CD4-positive, alpha-beta T cell (primary cell): ENCODE measurements around the gene WNT2B. TPM values are rescaled to one million over a fixed set of nuclear protein-coding genes. Genes with fewer than 3 reads are reported as not detected.
"Not testable (repeated sequence)": the region's sequence is repeated elsewhere in the genome, so short reads cannot be mapped to it uniquely, and the experiment has no call there.

Source experiments
- ATAC-seq: fragments of 200-7000 bp; cut with Tn5 transposase; one replicate; pipeline ENCODE4 v1.10.0; 2022; ENCODE audit warnings: mild to moderate bottlenecking; ENCODE audit not compliant: poor library complexity
- CTCF ChIA-PET: fragments of 350-600 bp; sonication (Branson Sonifier 250); formaldehyde crosslinking; loops from one replicate; lab custom pipeline; 2021; ENCODE audit warnings: antibody characterized with exemption, inconsistent platforms; lab: Charles Lee
- POLR2A ChIA-PET: fragments of 350-600 bp; sonication (Branson Sonifier 250); formaldehyde crosslinking; loops from one replicate; lab custom pipeline; 2021; ENCODE audit warnings: antibody characterized with exemption, inconsistent platforms; lab: Charles Lee
- DNase-seq, 14 experiments: peaks; one replicate each; pipeline ENCODE4 v3.0.0-alpha.2; 2013 to 2020; ENCODE audit warnings: mixed read lengths in 2 of 14
- H3K27ac ChIP-seq, 2 donors: one replicate each; pipeline versions ENCODE4 v1.5.1 to v1.7.0; 2013; ENCODE audit warnings: low read length in 2 of 2, low read depth in 1 of 2, mild to moderate bottlenecking in 1 of 2
- H3K27me3 ChIP-seq, 2 experiments: 1 replicate in 1 of 2; 2 replicates in 1 of 2; pipeline versions ENCODE4 v1.6.1 to v1.7.0; 2013; ENCODE audit warnings: low read length in 2 of 2, control low read depth in 1 of 2, mild to moderate bottlenecking in 1 of 2, moderate library complexity in 1 of 2; ENCODE audit not compliant: insufficient read depth in 2 of 2, control insufficient read depth in 1 of 2
- H3K36me3 ChIP-seq: one replicate; pipeline ENCODE4 v1.6.1; 2013; ENCODE audit warnings: low read length, control low read depth; ENCODE audit not compliant: insufficient read depth
- H3K4me1 ChIP-seq: one replicate; pipeline ENCODE4 v1.6.1; 2013; ENCODE audit warnings: low read length, control low read depth; ENCODE audit not compliant: insufficient read depth
- H3K4me3 ChIP-seq: one replicate; pipeline ENCODE4 v1.5.1; 2013; ENCODE audit warnings: mild to moderate bottlenecking, low read length, moderate library complexity
- H3K9me3 ChIP-seq, 2 experiments: 1 replicate in 1 of 2; 2 replicates in 1 of 2; pipeline versions ENCODE4 v1.6.1 to v1.7.0; 2013; ENCODE audit warnings: low read length in 2 of 2, mild to moderate bottlenecking in 2 of 2, control low read depth in 1 of 2, moderate library complexity in 1 of 2; ENCODE audit not compliant: control insufficient read depth in 1 of 2, insufficient read depth in 1 of 2
- H3K27ac Mint-ChIP-seq: one replicate; pipeline ENCODE4 v1.8.0; 2020; ENCODE audit warnings: mixed read lengths
- H3K27me3 Mint-ChIP-seq: one replicate; pipeline ENCODE4 v1.8.0; 2021; ENCODE audit warnings: mixed read lengths
- H3K36me3 Mint-ChIP-seq: one replicate; pipeline ENCODE4 v1.8.0; 2021; ENCODE audit warnings: low read depth, mixed read lengths
- H3K4me1 Mint-ChIP-seq: one replicate; pipeline ENCODE4 v1.8.0; 2021; ENCODE audit warnings: low read depth, mixed read lengths
- H3K4me3 Mint-ChIP-seq: one replicate; pipeline ENCODE4 v1.8.0; 2020; ENCODE audit warnings: mild to moderate bottlenecking, mixed read lengths
- H3K9me3 Mint-ChIP-seq: one replicate; pipeline ENCODE4 v1.8.0; 2020; ENCODE audit warnings: mixed read lengths
- CTCF ChIP-seq: fragments of 200-600 bp; IDR thresholded peaks from one replicate; pipeline ENCODE4 v1.8.0; 2022; ENCODE audit warnings: antibody characterized with exemption, mild to moderate bottlenecking
- intact Hi-C, 2 experiments: fragments of 100-400 bp; cut with DNase I in 1 of 2; cut with micrococcal nuclease in 1 of 2; formaldehyde crosslinking; loops; one replicate each; pipeline versions ENCODE4 v1.15.1 to v1.9.0; 2023 to 2025; cut with DNase I, micrococcal nuclease
- total RNA-seq, 174 experiments: library from RNA in 2 of 174; stranded (reverse) in 2 of 174; gene quantifications; one replicate each; pipeline ENCODE4 v1.2.3 and lab custom pipeline; 2021 to 2026

Gene WNT2B
- total RNA-seq, 2 experiments from 2014 or later, result 0.33 to 0.67 TPM

GRCh38 chr1:112472142-112472541 lies 36.6 kb upstream of the WNT2B start:
- H3K36me3 ChIP-seq, result no peaks in the 10 kb centered on the region
- Mint-ChIP-seq H3K36me3 (peaks cover 1% of the 10 kb centered on the region), H3K27me3 (peaks cover 63% of the 10 kb centered on the region), H3K27ac (no peak overlapping the region), H3K4me1 (no peaks in the 10 kb centered on the region), H3K9me3 (peaks cover 3% of the 10 kb centered on the region), H3K4me3 (no peak overlapping the region)
- CTCF ChIA-PET, result no interaction called here
- H3K9me3 ChIP-seq, result peaks cover 7 to 11% of the 10 kb centered on the region in 2 experiments
- ATAC-seq (no peak), DNase-seq (no peak)
- no peak overlapping the region for H3K27ac ChIP-seq
- POLR2A ChIA-PET, result no interaction called here
- intact Hi-C loops, result no loop called here
- no peaks in the 10 kb centered on the region for H3K4me1 ChIP-seq
- H3K27me3 ChIP-seq, result peaks cover 15 to 26% of the 10 kb centered on the region in 2 experiments
- no peak for TF ChIP-seq CTCF
- no peak overlapping the region for H3K4me3 ChIP-seq

GRCh38 chr1:112477550-112477949 lies 31.2 kb upstream of the WNT2B start:
- no peaks in the 10 kb centered on the region for H3K36me3 ChIP-seq
- H3K4me1 ChIP-seq, result no peaks in the 10 kb centered on the region
- H3K9me3 Mint-ChIP-seq, result peaks cover 18% of the 10 kb centered on the region
- H3K4me3 ChIP-seq, result no peak overlapping the region
- no peak for TF ChIP-seq CTCF
- H3K4me3 Mint-ChIP-seq, result no peak overlapping the region
- ATAC-seq (no peak), DNase-seq (no peak)
- H3K27ac ChIP-seq, result no peak overlapping the region
- peaks cover 50% of the 10 kb centered on the region for H3K27me3 Mint-ChIP-seq
- H3K9me3 ChIP-seq, result peaks cover 21% of the 10 kb centered on the region in 2 experiments
- H3K4me1 Mint-ChIP-seq, result no peaks in the 10 kb centered on the region
- intact Hi-C loops, result no loop called here
- ChIA-PET CTCF (no interaction called here), POLR2A (no interaction called here)
- peaks cover 10% of the 10 kb centered on the region for H3K36me3 Mint-ChIP-seq
- H3K27ac Mint-ChIP-seq, result no peak overlapping the region
- H3K27me3 ChIP-seq, result peaks cover 8 to 15% of the 10 kb centered on the region in 2 experiments

- H3K27me3 Mint-ChIP-seq, result peaks cover 45% of the 10 kb centered on the region
- Histone ChIP-seq H3K9me3 (peaks cover 21% of the 10 kb centered on the region in 2 experiments), H3K4me1 (no peaks in the 10 kb centered on the region), H3K27ac (no peak overlapping the region), H3K27me3 (peaks cover 9 to 12% of the 10 kb centered on the region in 2 experiments), H3K4me3 (no peak overlapping the region), H3K36me3 (no peaks in the 10 kb centered on the region)
- ATAC-seq, result no peak
- no peaks in the 10 kb centered on the region for H3K4me1 Mint-ChIP-seq
- no peak for TF ChIP-seq CTCF
- CTCF ChIA-PET, result no interaction called here
- no peak overlapping the region for H3K27ac Mint-ChIP-seq
- POLR2A ChIA-PET, result no interaction called here
- no peak overlapping the region for H3K4me3 Mint-ChIP-seq
- peaks cover 18% of the 10 kb centered on the region for H3K9me3 Mint-ChIP-seq
- DNase-seq, result no peak
- H3K36me3 Mint-ChIP-seq, result peaks cover 10% of the 10 kb centered on the region
- intact Hi-C loops, result no loop called here
Measured at GRCh38 chr1:112478314-112478713, 30.5 kb upstream of the WNT2B start.

- H3K36me3 Mint-ChIP-seq, H3K9me3 Mint-ChIP-seq, H3K4me1 ChIP-seq, H3K9me3 ChIP-seq, POLR2A ChIA-PET, ATAC-seq, H3K36me3 ChIP-seq, CTCF ChIA-PET, H3K27ac ChIP-seq, H3K27ac Mint-ChIP-seq, intact Hi-C loops, H3K4me1 Mint-ChIP-seq, DNase-seq, H3K4me3 Mint-ChIP-seq, H3K4me3 ChIP-seq, H3K27me3 ChIP-seq: not testable (repeated sequence)
- H3K27me3 Mint-ChIP-seq, result peaks cover 20% of the 10 kb centered on the region
Measured at GRCh38 chr1:112486063-112486462, 22.7 kb upstream of the WNT2B start.

- DNase-seq, H3K36me3 Mint-ChIP-seq, ATAC-seq, H3K9me3 ChIP-seq, H3K4me1 Mint-ChIP-seq, H3K9me3 Mint-ChIP-seq, H3K4me3 ChIP-seq, POLR2A ChIA-PET, H3K4me1 ChIP-seq, H3K27ac Mint-ChIP-seq, H3K4me3 Mint-ChIP-seq, intact Hi-C loops, H3K27me3 ChIP-seq, H3K36me3 ChIP-seq, H3K27ac ChIP-seq: not testable (repeated sequence)
- CTCF ChIA-PET, result interaction anchor here (0.6 to 1.3 kb wide), 3 partner anchors 30 to 52 kb away, joined by 3 to 4 read pairs (median 3); no protein-coding TSS in a partner anchor
- peaks cover 16% of the 10 kb centered on the region for H3K27me3 Mint-ChIP-seq
Measured at GRCh38 chr1:112487686-112488085, 21.1 kb upstream of the WNT2B start.
